HG03108 (cell line): Measurements from ENCODE around the gene ATP6V1E1.

Experiments used
- ATAC-seq: cut with Tn5 transposase; IDR thresholded peaks from one replicate; pipeline ENCODE4 v1.9.1; 2021; ENCODE audit warnings: moderate library complexity; ENCODE audit not compliant: unreplicated experiment

ATP6V1E1 gene

DNA sequence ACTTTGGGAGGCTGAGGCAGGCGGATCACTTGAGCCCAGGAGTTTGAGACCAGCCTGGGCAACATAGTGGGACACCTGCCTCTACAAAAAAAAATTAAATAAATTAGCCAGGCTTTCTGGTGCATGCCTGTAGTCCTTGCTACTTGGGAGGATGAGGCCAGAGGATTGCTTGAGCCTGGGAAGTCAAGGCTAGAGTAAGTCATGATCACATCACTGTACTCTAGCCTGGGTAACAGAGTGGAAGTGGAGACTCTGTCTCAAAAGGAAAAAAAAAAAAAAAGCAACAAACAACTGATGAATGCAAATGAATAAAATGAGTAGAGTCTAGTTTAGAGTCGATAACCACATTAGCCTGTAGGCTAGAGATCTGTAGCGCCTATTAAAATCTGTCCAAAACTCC, 6.1 kb upstream of the ATP6V1E1 start:
- no peak for ATAC-seq

DNA sequence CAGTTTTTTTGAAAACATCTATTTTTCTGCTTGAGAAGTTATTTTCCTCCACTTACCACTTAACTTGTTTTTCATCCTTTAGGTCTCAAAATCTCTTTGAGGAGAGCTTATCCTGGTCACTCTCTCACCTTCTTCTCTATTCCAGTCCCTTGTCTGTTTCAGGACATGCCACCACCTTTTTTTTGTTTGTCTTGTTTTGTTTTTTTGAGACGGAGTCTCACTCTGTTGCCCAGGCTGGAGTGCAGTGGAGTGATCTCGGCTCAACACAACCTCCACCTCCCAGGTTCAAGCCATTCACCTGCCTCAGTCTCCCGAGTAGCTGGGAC, 5.4 kb upstream of the ATP6V1E1 start:
- no peak for ATAC-seq

DNA sequence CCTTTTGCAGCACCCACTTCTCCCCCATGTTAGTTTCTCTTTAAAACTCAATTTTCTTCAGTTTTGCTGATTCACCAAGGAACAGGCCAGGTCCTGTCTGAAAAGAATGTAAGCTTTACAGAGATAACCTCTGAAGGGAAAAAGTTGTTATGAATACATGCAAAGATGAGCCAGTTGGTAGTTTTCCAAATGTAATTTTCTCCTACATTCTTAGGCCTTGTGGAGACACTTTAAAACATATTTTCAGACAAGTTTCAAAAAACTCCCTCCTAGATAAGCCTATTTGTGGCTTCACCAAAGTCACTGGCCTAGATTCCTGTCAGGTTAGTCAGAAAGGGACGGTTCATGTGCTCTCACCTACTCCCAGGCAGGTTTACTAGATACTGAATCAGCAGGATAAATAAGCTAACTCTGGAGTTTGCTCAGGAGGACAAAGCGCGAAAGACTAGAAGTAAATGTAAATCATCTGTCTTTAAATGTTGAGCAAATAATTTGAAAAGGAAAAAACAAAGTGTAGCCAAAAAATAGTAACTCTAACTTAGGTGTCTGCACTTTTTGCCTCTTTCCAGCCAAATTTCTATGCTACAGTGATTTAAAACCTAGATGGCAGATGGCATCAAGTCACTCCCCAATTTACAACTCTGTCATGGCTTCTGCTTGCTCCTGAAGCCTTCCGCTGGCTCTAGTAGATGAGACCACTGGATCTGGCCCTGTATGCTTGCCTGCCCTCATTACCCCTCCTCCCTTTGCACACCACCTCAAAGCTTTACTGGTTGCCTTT, 4.9 kb upstream of the ATP6V1E1 start:
- no peak for ATAC-seq

DNA sequence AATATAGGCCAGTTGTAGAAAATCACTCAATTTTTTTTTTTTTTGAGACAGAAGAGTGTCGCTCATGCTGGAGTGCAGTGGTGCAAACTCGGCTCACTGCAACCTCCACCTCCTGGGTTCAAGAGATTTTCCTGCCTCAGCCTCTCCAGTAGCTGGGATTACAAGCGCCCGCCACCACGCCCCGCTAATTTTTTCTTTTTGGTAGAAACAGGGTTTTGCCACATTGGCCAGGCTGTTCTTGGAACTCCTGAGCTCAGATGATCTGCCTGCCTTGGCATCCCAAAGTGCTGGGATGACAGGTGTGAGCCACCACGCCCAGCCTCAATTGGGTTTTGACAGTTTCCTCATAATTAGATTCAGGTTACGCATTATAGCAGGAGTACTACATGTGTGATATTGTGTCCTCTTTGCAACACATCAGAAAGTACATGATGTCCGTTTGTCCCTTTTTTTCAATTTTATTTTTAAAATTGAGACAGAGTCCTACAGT, 2.6 kb upstream of the ATP6V1E1 start:
- no peak for ATAC-seq

DNA sequence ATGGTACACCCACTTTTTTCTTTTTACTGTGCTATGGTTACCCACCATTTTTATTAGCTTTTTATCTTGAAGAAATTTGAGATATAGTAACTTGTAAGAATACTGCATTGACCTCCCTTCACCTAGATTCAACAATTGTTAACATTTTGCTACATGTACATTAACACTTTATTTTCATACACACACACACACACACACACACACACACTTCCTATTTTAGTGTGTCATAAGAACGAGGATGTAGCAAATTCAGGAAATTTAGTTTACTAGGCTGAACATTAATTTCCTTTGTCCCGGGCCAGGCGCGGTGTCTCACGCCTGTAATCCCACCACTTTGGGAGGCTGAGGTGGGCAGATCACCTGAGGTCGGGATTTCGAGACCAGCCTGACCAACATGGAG, 1.1 kb upstream of the ATP6V1E1 start:
- no peak for ATAC-seq

DNA sequence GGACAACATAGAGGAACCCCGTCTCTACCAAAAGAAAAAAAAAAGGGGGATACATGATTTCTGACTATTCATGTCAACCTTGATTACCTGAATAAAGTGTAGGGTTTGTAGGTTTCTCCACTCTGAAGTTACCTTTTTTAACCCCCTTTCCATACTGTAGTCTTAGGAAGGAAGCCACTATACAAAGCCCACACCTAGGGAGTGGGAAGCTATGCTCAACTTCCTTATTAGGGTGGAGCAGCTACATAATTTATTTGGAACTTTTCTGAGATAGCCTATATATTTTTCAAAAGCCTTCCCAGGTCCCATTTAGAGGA, 582 bp upstream of the ATP6V1E1 start:
- no peak for ATAC-seq

DNA sequence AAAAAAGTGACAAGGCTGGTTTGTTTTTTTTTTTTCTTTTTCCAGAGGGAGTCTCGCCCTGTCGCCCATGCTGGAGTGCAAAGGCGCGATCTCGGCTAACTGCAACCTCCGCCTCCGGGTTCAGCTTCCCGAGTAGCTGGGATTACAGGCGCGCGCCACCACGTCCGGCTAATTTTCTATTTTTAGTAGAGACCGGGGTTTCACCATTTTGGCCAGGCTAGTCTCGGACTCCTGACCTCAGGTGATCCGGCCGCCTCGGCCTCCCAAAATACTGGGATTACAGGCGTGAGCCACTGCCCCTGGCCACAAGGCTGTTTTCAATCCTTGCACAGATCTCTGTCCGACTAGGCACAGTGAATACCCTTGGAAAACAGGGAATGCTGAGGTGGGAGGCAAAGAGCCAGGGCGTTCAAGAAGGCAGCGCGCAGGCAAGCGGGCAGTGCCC, 566 bp downstream of the ATP6V1E1 start:
- no peak for ATAC-seq

DNA sequence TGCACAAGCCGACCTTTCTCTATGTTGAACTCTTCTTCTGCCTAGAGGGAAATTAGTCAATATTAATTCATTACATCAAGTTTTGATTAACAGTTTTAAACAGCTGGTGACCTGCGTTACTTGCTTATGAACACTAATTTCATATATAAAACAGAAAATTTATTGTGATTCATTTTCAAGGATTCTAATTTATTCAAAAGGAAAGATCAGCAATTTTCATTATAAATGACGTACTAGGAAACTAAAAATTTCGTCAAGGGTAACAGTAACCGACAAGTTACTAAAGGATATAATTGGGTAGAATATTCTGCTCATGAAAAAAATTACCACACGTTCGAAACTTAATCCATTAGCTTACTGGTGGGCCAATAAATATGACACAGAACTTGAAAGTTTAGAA, 15.3 kb downstream of the ATP6V1E1 start:
- no peak for ATAC-seq

DNA sequence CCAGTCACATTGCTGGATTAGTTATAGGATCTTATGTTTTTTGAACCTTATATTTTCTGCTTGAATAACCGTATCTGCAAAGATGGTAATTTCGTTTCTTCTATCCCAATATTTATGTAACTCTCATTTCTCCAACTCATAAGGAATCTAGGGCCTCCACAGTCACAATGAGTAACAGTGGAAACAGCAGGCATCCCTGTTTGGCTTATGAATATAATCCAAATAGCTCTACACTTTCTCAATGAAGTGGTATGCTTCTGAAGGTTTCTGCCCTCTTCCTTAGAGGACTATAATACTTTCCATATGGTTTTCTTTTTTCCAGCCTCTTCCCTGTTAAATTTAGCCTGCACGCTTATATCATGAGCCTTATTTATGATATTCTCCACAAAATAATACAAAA, 16.5 kb downstream of the ATP6V1E1 start:
- ATAC-seq: no peak

DNA sequence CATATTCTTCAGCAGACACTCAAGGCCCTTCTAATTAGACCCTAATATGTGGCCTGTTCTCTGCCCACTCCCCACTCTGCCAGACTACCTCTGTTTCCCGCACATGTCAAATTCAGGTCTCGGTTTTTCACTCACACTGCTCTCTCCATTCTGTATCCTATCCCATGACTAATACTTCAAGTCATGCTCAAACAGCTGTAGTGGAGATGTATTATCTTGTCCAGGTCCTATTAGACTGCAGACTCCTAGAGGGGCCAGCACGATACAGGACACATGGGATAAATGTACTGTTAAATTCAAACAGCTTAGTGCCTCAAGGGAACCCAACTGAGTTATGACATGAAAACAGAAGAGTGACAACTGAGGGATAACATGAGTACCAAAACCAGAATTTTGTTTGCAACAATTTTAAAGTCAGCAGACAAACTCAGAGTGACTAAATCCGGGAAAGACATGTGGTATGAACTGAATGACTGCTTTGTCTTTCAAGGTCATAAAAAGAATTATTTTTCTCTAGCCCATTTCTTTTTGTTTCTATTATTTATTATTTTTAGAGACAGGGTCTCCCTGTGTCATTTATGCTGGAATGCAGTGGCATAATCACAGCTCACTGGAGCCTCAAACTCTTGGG, 20.5 kb downstream of the ATP6V1E1 start:
- no peak for ATAC-seq

DNA sequence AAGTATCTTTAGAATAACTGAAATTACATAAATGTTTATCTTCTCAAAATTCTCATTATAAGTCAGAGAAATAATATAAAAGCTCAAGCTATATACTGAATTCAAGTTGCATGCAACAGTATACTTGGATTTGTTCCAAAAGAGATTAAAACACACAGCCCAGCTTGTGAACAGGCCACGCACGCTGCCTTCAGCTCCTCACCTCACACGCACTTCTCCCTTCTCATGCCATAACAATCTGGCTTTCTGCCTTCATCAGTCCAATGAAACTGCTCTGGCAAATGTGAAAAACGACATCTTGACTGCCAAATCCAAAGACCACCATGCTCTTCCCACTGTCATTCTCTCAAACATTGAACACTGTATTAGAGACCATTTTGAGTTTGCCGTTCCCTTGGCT, 22.1 kb downstream of the ATP6V1E1 start:
- ATAC-seq: no peak

DNA sequence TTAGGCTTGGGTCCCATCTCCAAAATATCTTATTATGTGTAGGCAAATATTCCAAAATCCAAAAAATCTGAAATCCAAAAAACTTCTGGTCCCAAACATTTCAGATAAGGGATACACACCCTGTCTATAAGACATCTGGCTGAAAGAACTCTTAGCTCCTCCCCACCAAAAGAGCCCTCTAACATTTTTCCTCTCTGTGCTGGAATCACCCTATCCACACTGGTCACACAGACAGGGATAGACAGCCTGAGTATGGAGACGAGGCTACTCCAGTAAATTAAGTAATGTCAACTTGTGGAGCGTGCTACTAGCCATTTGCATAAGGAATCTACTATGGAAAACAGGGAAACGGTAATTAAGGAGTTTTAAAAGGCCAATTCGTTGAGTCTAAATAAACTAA, 24.9 kb downstream of the ATP6V1E1 start:
- no peak for ATAC-seq

DNA sequence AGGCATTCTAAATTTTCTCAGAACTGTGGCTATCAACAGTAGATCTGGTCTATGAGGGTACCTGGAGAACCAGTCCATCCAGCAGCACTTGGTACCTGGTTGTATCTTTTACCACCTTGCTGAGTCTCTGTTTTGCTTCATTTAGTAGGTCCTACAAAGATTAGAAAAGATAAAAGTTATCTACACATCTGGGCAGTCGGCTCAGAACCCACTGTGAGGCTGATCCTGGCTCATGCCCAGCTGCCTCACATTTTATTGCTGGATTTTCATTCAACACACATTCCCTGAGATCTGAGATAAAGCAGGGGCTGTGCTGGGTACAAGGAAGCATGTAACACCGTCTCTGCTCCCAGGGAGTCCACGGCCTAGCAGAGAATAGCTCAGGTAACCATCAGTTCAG, 27.5 kb downstream of the ATP6V1E1 start:
- no peak for ATAC-seq

DNA sequence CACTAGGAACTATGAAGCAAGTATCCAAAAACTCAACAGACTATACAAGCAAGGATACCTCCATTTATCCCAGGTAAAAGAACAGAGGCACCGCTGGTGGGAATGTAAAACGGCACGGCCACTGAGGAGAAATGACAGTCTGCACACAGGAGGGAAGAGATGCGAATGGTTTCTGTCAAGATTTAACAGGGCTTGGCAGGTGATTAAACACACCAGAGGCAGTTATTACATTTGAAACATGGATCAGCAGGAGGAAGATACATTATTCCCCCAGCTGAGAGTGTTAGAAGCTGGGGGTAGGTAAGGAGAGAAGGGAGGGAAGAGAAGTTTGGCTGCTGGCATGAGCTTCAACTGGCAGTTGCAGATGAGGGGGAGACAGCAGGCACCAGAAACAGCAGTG, 30.2 kb downstream of the ATP6V1E1 start:
- no peak for ATAC-seq

DNA sequence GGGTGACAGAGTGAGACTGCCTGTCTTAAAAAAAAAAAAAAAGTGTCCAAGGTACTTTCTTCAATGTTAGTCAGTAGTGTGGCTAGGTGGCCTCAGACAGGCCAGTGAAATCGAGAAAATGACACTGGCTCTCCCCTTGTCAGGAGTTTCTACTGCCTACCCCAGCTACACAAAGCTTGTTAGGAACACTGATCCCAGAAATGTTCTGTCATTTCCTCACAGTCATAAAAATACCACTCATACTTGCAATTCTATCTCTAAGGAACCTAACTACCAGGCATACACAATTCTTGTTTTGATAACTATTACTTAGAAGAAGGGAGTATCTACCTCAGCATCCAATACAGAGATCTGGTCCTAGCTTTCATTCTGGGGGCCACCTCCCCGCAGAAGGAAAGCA, 31.3 kb downstream of the ATP6V1E1 start:
- ATAC-seq: no peak

DNA sequence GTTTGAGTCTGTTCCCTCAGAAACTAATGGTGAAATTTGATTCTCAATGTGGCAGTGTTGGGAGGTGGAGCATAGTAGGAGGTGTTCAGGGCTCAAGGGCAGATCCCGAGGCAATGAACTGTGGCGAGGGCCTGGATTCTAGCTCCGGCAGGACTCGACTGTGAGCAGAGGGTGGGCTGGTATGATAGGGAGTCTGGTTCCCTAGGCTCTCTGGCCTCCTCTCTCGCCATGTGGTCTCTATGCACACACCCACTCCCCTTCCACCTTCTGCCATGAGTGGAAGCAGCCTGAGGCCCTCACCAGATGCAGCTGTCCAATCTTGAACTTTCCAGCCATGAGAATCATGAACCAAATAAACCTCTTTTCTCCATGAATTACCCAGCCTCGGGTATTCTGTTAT, 32.3 kb downstream of the ATP6V1E1 start:
- no peak for ATAC-seq

DNA sequence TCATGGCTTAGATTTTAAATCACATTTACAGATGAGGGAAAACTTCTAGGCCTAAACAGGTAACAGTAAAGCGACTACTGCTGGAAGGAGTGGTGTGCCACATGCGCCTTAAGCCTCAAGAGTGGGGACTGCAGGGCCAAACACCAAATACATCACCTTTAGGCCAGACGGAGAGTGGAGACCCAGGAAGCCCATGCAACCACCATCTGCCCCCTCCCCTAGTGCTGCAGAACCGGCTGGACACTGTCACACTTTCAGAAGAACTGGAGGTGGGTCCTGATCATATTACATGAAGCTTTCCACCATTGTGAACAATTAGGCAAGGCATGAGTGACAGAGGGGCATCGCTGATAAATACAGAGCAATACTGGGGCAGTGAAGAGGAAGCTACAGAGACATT, 36.3 kb downstream of the ATP6V1E1 start:
- ATAC-seq: no peak

DNA sequence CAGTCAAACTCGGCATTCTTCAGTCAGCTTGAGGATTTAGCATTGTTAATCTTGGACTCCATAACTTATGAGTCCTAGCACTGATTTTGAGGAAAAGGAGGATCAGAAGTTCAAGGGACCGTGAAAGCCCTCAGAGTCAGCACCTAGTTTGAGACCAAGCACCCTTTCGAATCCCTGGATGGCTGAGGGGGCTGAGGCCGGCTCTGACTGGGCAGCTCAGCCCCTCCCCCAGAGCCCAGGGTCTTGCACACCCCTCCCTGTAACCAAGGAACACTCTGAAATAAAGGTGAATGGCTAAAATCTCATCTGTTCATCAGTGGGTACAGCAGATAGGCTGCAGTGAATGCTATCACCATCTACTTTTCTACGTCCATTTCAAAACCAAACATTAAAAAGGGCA, 38.0 kb downstream of the ATP6V1E1 start:
- no peak for ATAC-seq

DNA sequence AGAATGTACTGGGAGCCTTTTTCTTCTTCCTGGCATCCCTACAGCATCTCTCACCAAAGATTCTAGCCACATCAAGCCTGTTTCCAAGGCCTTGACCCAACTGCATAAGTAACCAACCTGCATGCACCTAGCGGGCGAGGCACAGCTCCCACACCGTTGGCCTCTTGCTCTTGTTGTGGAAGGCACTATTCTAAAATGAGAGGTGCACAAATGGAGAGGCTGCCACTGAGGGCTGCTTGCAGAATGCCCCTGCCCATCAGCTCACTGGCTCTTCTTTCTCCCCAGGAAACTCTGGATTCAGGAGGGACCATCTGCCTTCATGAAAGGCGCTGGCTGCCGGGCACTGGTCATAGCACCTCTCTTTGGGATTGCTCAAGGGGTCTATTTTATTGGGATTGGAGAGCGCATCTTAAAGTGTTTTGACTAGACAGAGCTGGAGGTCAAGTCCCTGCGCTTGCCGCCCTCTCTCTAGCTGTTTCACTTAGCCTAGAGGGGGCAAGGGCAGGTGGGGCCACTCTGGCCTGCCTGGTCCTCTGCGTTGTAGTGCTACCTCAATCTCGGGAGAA, 38.7 kb downstream of the ATP6V1E1 start:
- ATAC-seq: no peak

DNA sequence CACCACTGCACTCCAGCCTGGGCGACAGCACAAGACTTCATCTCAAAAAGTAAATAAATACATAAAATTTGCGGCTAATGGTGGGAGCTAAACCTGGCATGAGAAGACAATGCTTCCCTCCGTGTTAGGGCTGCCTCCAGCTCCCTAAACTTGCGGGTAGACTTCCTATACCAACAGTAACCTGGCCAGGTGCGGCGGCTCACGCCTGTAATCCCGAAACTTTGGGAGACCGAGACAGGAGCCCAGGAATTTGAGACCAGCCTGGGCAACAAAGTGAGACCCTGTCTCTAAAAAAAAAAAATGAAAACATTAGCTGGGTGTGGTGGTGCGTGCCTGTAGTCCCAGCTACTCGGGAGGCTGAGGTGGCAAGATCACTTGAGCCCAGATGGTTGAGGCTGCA, 39.9 kb downstream of the ATP6V1E1 start:
- no peak for ATAC-seq

DNA sequence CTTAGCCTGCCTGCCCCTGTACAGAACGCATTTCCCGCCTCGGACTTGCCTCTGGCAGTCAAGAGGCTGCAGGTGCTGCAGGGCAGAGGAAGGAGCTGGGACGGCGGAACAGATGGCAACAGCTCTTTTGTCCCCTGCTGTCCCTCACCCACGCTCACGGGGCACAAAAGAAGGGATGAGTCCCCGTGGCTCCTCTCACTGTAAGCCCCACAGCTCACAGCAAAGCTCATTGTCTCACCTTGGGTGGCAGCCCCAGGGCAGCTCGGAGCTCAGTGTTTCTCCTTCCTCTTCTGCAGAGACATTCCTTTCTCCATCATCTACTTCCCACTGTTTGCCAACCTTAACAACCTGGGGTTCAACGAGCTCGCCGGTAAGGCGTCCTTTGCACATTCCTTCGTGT, 40.9 kb downstream of the ATP6V1E1 start:
- no peak for ATAC-seq

DNA sequence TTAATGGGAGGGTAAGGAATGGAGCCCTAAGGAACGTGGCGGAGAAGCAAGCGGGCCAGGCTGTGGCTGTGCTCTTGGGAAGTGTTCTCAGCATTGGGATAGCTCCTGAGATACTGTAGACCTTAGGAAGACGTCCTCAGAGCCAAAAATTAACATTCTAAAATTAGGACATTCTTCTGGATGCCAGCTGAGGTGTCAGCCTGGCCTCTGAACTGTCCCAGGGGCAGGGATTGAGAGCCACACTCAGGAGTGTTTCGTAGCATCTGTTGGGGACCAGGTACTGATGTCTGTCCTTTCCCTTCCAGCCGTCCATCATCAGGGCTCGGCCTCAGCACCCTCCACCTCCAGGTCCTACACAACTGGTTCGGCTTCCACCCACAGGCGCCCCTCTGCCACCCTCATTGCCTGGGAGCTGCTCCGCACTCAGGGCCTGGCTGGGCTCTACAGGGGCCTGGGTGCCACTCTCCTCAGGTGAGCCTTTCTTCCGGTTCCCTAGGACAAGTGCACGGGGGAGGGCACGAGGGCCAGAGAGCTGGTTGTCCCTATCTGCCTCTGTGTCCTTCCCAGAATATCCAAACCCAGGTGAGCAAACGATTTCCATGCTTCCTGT, 41.6 kb downstream of the ATP6V1E1 start:
- no peak for ATAC-seq
